Osteocyte (in vitro differentiated cells): ENCODE data around the gene C14orf132. TPM values are rescaled to one million over a fixed set of nuclear protein-coding genes. Genes with fewer than 3 reads are reported as not detected.

Experiments
- DNase-seq: peaks from one replicate; pipeline ENCODE4 v3.0.0; 2021; ENCODE audit warnings: mixed read lengths; ENCODE audit not compliant: unreplicated experiment; ENCODE audit errors: extremely low spot score
- H3K27ac Mint-ChIP-seq: one replicate; pipeline ENCODE4 v1.8.0; 2021; ENCODE audit warnings: mild to moderate bottlenecking, mixed read lengths; ENCODE audit not compliant: unreplicated experiment
- H3K27me3 Mint-ChIP-seq: one replicate; pipeline ENCODE4 v1.8.0; 2021; ENCODE audit warnings: mixed read lengths; ENCODE audit not compliant: unreplicated experiment
- H3K36me3 Mint-ChIP-seq: one replicate; pipeline ENCODE4 v1.8.0; 2021; ENCODE audit warnings: mixed read lengths; ENCODE audit not compliant: unreplicated experiment
- H3K4me1 Mint-ChIP-seq: one replicate; pipeline ENCODE4 v1.8.0; 2021; ENCODE audit warnings: mixed read lengths; ENCODE audit not compliant: unreplicated experiment
- H3K4me3 Mint-ChIP-seq: one replicate; pipeline ENCODE4 v1.8.0; 2021; ENCODE audit warnings: mild to moderate bottlenecking, moderate library complexity, mixed read lengths; ENCODE audit not compliant: unreplicated experiment
- H3K9me3 Mint-ChIP-seq: one replicate; pipeline ENCODE4 v1.8.0; 2021; ENCODE audit warnings: mixed read lengths; ENCODE audit not compliant: unreplicated experiment
- total RNA-seq: library from RNA; stranded (reverse); gene quantifications from 2 replicates; pipeline ENCODE4 v1.2.1, GENCODE V29; 2021
- TF ChIP-seq, protein P1 (sequence below): fragments of 200-600 bp; sonication (generic); IDR thresholded peaks from 2 replicates; pipeline ENCODE4 v1.5.0; 2021; ENCODE audit warnings: antibody characterized with exemption, mild to moderate bottlenecking, moderate library complexity

Gene C14orf132
- total RNA-seq, 1 donor from 2014 or later = 86.9 TPM

GRCh38 chr14:96053248-96053599 lies 14.1 kb downstream of the C14orf132 start:
- Mint-ChIP-seq H3K27ac (peak overlapping the region; percentile 91), H3K9me3 (no peaks in the 10 kb centered on the region), H3K27me3 (no peaks in the 10 kb centered on the region), H3K36me3 (peaks cover 8% of the 10 kb centered on the region), H3K4me3 (no peak overlapping the region), H3K4me1 (peaks cover 52% of the 10 kb centered on the region)
- TF ChIP-seq, protein P1, sequence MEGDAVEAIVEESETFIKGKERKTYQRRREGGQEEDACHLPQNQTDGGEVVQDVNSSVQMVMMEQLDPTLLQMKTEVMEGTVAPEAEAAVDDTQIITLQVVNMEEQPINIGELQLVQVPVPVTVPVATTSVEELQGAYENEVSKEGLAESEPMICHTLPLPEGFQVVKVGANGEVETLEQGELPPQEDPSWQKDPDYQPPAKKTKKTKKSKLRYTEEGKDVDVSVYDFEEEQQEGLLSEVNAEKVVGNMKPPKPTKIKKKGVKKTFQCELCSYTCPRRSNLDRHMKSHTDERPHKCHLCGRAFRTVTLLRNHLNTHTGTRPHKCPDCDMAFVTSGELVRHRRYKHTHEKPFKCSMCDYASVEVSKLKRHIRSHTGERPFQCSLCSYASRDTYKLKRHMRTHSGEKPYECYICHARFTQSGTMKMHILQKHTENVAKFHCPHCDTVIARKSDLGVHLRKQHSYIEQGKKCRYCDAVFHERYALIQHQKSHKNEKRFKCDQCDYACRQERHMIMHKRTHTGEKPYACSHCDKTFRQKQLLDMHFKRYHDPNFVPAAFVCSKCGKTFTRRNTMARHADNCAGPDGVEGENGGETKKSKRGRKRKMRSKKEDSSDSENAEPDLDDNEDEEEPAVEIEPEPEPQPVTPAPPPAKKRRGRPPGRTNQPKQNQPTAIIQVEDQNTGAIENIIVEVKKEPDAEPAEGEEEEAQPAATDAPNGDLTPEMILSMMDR = no peak
- no peak for DNase-seq

DNA sequence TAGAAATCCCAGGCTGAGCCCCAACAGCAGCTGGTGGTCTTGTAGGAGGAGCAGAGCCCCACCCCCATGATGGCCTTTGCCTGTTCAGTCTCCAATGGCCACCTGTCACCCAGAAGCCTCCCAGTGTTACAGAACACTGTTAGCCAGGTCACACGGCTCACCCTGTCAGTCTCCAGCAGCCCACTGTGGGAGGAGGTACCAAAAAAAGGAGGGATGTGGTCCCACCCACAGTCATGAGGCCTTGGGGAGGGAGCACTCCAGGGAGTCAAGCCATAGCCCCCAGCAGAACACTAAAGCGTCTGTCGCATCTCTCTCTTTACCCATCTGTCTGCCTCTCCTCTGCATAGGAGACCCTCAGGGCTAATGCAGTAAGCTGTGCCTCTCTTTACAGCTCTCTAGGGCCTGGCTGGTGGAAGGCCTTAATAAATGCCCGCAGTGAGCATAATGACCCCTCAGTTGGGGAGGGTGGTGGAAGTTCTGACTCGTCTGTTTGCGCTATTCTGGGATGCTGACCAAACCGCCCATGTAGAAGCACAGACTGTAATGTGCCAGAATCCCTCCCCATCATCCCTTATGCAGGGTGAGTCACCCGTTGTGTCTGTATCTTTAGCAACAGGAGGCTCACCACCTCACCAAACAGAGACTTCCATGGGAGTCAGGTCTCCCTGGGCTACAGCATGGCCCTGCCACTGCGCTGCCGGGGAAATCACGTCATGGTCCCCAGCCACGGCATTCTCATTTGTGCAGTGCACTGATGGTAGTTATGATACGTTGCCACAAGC lies 14.6 kb downstream of the C14orf132 start:
- H3K27ac Mint-ChIP-seq = peak overlapping the region; percentile 91
- peaks cover 11% of the 10 kb centered on the region for H3K36me3 Mint-ChIP-seq

GRCh38 chr14:96054661-96055060 lies 15.5 kb downstream of the C14orf132 start:
- Mint-ChIP-seq H3K4me3 (no peak overlapping the region), H3K27ac (peak overlapping the region; percentile 91), H3K27me3 (no peaks in the 10 kb centered on the region)

More for the DNA sequence above, 14.6 kb downstream of the C14orf132 start:
- H3K4me3 Mint-ChIP-seq = no peak overlapping the region
- H3K4me1 Mint-ChIP-seq = peaks cover 53% of the 10 kb centered on the region
- no peaks in the 10 kb centered on the region for H3K27me3 Mint-ChIP-seq
- TF ChIP-seq, protein P1 = no peak
- DNase-seq = peak; percentile 86
- no peaks in the 10 kb centered on the region for H3K9me3 Mint-ChIP-seq

GRCh38 chr14:96055065-96055752 lies 16.0 kb downstream of the C14orf132 start:
- peaks cover 47% of the 10 kb centered on the region for H3K4me1 Mint-ChIP-seq
- no peak overlapping the region for H3K4me3 Mint-ChIP-seq
- TF ChIP-seq, protein P1 = no peak
- H3K27me3 Mint-ChIP-seq = no peaks in the 10 kb centered on the region
- DNase-seq = peak; percentile 82
- peaks cover 11% of the 10 kb centered on the region for H3K36me3 Mint-ChIP-seq
- H3K9me3 Mint-ChIP-seq = no peaks in the 10 kb centered on the region
- H3K27ac Mint-ChIP-seq = peak overlapping the region; percentile 91

More at GRCh38 chr14:96054661-96055060, 15.5 kb downstream of the C14orf132 start:
- no peaks in the 10 kb centered on the region for H3K9me3 Mint-ChIP-seq
- peaks cover 11% of the 10 kb centered on the region for H3K36me3 Mint-ChIP-seq
- peaks cover 52% of the 10 kb centered on the region for H3K4me1 Mint-ChIP-seq
- peak; percentile 1 for DNase-seq
- TF ChIP-seq, protein P1 = no peak
